Measurements from ENCODE around the gene WDR90.

The WDR90 gene

GRCh38 chr16:660459-661183 lies 11.5 kb downstream of the WDR90 start:
- DNase-seq (ENCODE audit: low spot score), result peak; percentile 67

GRCh38 chr16:661184-661821 lies 12.1 kb downstream of the WDR90 start:
- DNase-seq (ENCODE audit: low spot score), result no peak

- DNase-seq (ENCODE audit: low spot score), result no peak
Measured at GRCh38 chr16:662095-662494, 12.9 kb downstream of the WDR90 start.

- DNase-seq (ENCODE audit: low spot score), result no peak
Measured at GRCh38 chr16:662597-662996, 13.4 kb downstream of the WDR90 start.

GRCh38 chr16:666572-666971 lies 17.4 kb downstream of the WDR90 start:
- DNase-seq (ENCODE audit: low spot score), result no peak

GRCh38 chr16:667113-667779 lies 18.1 kb downstream of the WDR90 start:
- DNase-seq (ENCODE audit: low spot score), result no peak

GRCh38 chr16:667780-668518 lies 18.8 kb downstream of the WDR90 start, which contains the start of gene RHOT2:
Gene RHOT2, plus strand, starts transcription at chr16:668132. Its CDS starts 68 bp downstream, at chr16:668200.
- DNase-seq (ENCODE audit: low spot score), result peak; percentile 94

- no peak for DNase-seq (ENCODE audit: low spot score)
Measured at GRCh38 chr16:668519-669171, 19.5 kb downstream of the WDR90 start.

GRCh38 chr16:669666-670065 lies 20.5 kb downstream of the WDR90 start:
- DNase-seq (ENCODE audit: low spot score), result no peak

- no peak for DNase-seq (ENCODE audit: low spot score)
Measured at GRCh38 chr16:670485-671352, 21.6 kb downstream of the WDR90 start.

GRCh38 chr16:671353-672131 lies 22.4 kb downstream of the WDR90 start:
- DNase-seq (ENCODE audit: low spot score), result no peak

- DNase-seq (ENCODE audit: low spot score), result no peak
Measured at GRCh38 chr16:672371-672770, 23.2 kb downstream of the WDR90 start.

- DNase-seq (ENCODE audit: low spot score), result no peak
Measured at GRCh38 chr16:672851-673250, 23.7 kb downstream of the WDR90 start.

- no peak for DNase-seq (ENCODE audit: low spot score)
Measured at GRCh38 chr16:673399-673991, 24.3 kb downstream of the WDR90 start.

GRCh38 chr16:674214-674881 lies 25.2 kb downstream of the WDR90 start:
- DNase-seq (ENCODE audit: low spot score), result no peak

- no peak for DNase-seq (ENCODE audit: low spot score)
Measured at GRCh38 chr16:674968-675883, 26.1 kb downstream of the WDR90 start, which contains the start of gene RHBDL1. Gene RHBDL1, plus strand, starts transcription at chr16:675671. Its CDS starts 120 bp downstream, at chr16:675791.

GRCh38 chr16:675884-676564 lies 26.9 kb downstream of the WDR90 start:
- no peak for DNase-seq (ENCODE audit: low spot score)
